Mucosa of rectum (tissue), 2 donors: Measurements from ENCODE around the gene SPATA31C1.
"Not testable (repeated sequence)": the region's sequence is repeated elsewhere in the genome, so short reads cannot be mapped to it uniquely, and the experiment has no call there.

Source experiments
- H3K27ac ChIP-seq, 2 donors: one replicate each; pipeline ENCODE4 v1.7.0; 2013; ENCODE audit warnings: inconsistent platforms in 2 of 2, low read depth in 2 of 2, low read length in 2 of 2
- H3K27me3 ChIP-seq, 2 donors: one replicate each; pipeline ENCODE4 v1.7.0; 2013; ENCODE audit warnings: low read length in 2 of 2; ENCODE audit not compliant: control insufficient read depth in 2 of 2, insufficient read depth in 2 of 2
- H3K36me3 ChIP-seq, 2 donors: one replicate each; pipeline ENCODE4 v1.7.0; 2013; ENCODE audit warnings: low read length in 2 of 2; ENCODE audit not compliant: control insufficient read depth in 2 of 2, insufficient read depth in 2 of 2
- H3K4me1 ChIP-seq, 2 donors: one replicate each; pipeline ENCODE4 v1.7.0; 2013; ENCODE audit warnings: low read length in 2 of 2, mild to moderate bottlenecking in 1 of 2; ENCODE audit not compliant: control insufficient read depth in 2 of 2, insufficient read depth in 2 of 2
- H3K4me3 ChIP-seq, 2 donors: one replicate each; pipeline ENCODE4 v1.7.0; 2013; ENCODE audit warnings: low read length in 2 of 2
- H3K9ac ChIP-seq, 2 donors: one replicate each; pipeline ENCODE4 v1.7.0; 2013; ENCODE audit warnings: low read length in 2 of 2, low read depth in 1 of 2, mild to moderate bottlenecking in 1 of 2
- H3K9me3 ChIP-seq, 2 donors: one replicate each; pipeline ENCODE4 v1.7.0; 2013; ENCODE audit warnings: low read length in 2 of 2; ENCODE audit not compliant: control insufficient read depth in 2 of 2
- donor health status: healthy.
- donor health status: Normal muscosa, but diverticular disease.

SPATA31C1 gene

GRCh38 chr9:87917662-87918061 lies at the start of gene SPATA31C1:
Gene SPATA31C1 (plus strand): TSS chr9:87917962.
- not testable (repeated sequence) for H3K4me1 ChIP-seq, H3K36me3 ChIP-seq, H3K27ac ChIP-seq, H3K9me3 ChIP-seq, H3K27me3 ChIP-seq, H3K4me3 ChIP-seq, H3K9ac ChIP-seq

GRCh38 chr9:87868175-87868574 lies 49.6 kb upstream of the SPATA31C1 start:
- Histone ChIP-seq H3K9me3 (no peaks in the 10 kb centered on the region), H3K4me1 (peaks cover 0 to 5% of the 10 kb centered on the region in 2 donors), H3K9ac (no peak overlapping the region), H3K27ac (no peak overlapping the region), H3K27me3 (no peaks in the 10 kb centered on the region), H3K4me3 (no peak overlapping the region), H3K36me3 (no peaks in the 10 kb centered on the region)

- Histone ChIP-seq H3K27me3 (no peaks in the 10 kb centered on the region), H3K9me3 (no peaks in the 10 kb centered on the region), H3K4me1 (peaks cover 3 to 9% of the 10 kb centered on the region in 2 donors), H3K4me3 (no peak overlapping the region), H3K9ac (no peak overlapping the region), H3K27ac (no peak overlapping the region), H3K36me3 (no peaks in the 10 kb centered on the region)
These were observed 49.1 kb upstream of the SPATA31C1 start for GRCh38 chr9:87868635-87869034.

- Histone ChIP-seq H3K9me3 (no peaks in the 10 kb centered on the region), H3K27ac (no peak overlapping the region), H3K36me3 (no peaks in the 10 kb centered on the region), H3K27me3 (no peaks in the 10 kb centered on the region), H3K4me3 (no peak overlapping the region), H3K9ac (no peak overlapping the region), H3K4me1 (peaks cover 8 to 12% of the 10 kb centered on the region in 2 donors)
These were observed 48.7 kb upstream of the SPATA31C1 start for GRCh38 chr9:87869082-87869481.

- H3K4me3 ChIP-seq: no peak overlapping the region
- no peak overlapping the region for H3K27ac ChIP-seq
- no peak overlapping the region for H3K9ac ChIP-seq
- no peaks in the 10 kb centered on the region for H3K27me3 ChIP-seq
- peaks cover 10 to 19% of the 10 kb centered on the region in 2 donors for H3K4me1 ChIP-seq
- no peaks in the 10 kb centered on the region for H3K36me3 ChIP-seq
- no peaks in the 10 kb centered on the region for H3K9me3 ChIP-seq
These were observed 46.2 kb upstream of the SPATA31C1 start for GRCh38 chr9:87871425-87872078.

- Histone ChIP-seq H3K9ac (no peak overlapping the region), H3K36me3 (no peaks in the 10 kb centered on the region), H3K9me3 (no peaks in the 10 kb centered on the region), H3K4me3 (no peak overlapping the region), H3K27me3 (no peaks in the 10 kb centered on the region), H3K27ac (no peak overlapping the region), H3K4me1 (peaks cover 10 to 23% of the 10 kb centered on the region in 2 donors)
These were observed 45.6 kb upstream of the SPATA31C1 start for GRCh38 chr9:87872079-87872624.

- Histone ChIP-seq H3K27ac (peak overlapping the region; percentile 26 to 35), H3K9me3 (no peaks in the 10 kb centered on the region), H3K27me3 (no peaks in the 10 kb centered on the region)
These were observed 44.0 kb upstream of the SPATA31C1 start for GRCh38 chr9:87873607-87874303.

GRCh38 chr9:87874304-87874623 lies 43.5 kb upstream of the SPATA31C1 start:
- Histone ChIP-seq H3K27me3 (no peaks in the 10 kb centered on the region), H3K4me3 (no peak overlapping the region), H3K27ac (no peak overlapping the region), H3K4me1 (peaks cover 13 to 27% of the 10 kb centered on the region in 2 donors), H3K9ac (no peak overlapping the region), H3K9me3 (no peaks in the 10 kb centered on the region), H3K36me3 (no peaks in the 10 kb centered on the region)

More at GRCh38 chr9:87873607-87874303, 44.0 kb upstream of the SPATA31C1 start:
- Histone ChIP-seq H3K36me3 (no peaks in the 10 kb centered on the region), H3K4me3 (no peak overlapping the region), H3K9ac (no peak overlapping the region), H3K4me1 (peaks cover 10 to 25% of the 10 kb centered on the region in 2 donors)

- no peaks in the 10 kb centered on the region for H3K9me3 ChIP-seq
- peaks cover 13 to 27% of the 10 kb centered on the region in 2 donors for H3K4me1 ChIP-seq
- no peaks in the 10 kb centered on the region for H3K36me3 ChIP-seq
- no peak overlapping the region for H3K9ac ChIP-seq
- H3K4me3 ChIP-seq: no peak overlapping the region
- no peaks in the 10 kb centered on the region for H3K27me3 ChIP-seq
- H3K27ac ChIP-seq: no peak overlapping the region
These were observed 42.7 kb upstream of the SPATA31C1 start for GRCh38 chr9:87875060-87875459.

- no peak overlapping the region for H3K9ac ChIP-seq
- H3K4me3 ChIP-seq: no peak overlapping the region
- H3K27me3 ChIP-seq: no peaks in the 10 kb centered on the region
- peaks cover 13 to 27% of the 10 kb centered on the region in 2 donors for H3K4me1 ChIP-seq
- H3K36me3 ChIP-seq: no peaks in the 10 kb centered on the region
- no peaks in the 10 kb centered on the region for H3K9me3 ChIP-seq
- no peak overlapping the region for H3K27ac ChIP-seq
These were observed 41.8 kb upstream of the SPATA31C1 start for GRCh38 chr9:87875831-87876545.
